Fibroblast of the aortic adventitia (primary cell): ENCODE data around the gene ZNF440. TPM values are rescaled to one million over a fixed set of nuclear protein-coding genes. Genes with fewer than 3 reads are reported as not detected.
A peak's percentile ranks its signal among the peaks of the same experiment; 100 is the strongest.
"Not testable (repeated sequence)": the region's sequence is repeated elsewhere in the genome, so short reads cannot be mapped to it uniquely, and the experiment has no call there.

Experiments used
- DNase-seq: peaks from one replicate; pipeline ENCODE4 v3.0.0-alpha.2; 2010; ENCODE audit warnings: low read depth
- H3K4me3 ChIP-seq: 2 replicates; pipeline ENCODE4 v1.5.1; 2011; ENCODE audit warnings: low read depth, mild to moderate bottlenecking, control low read depth, low read length, moderate library complexity
- total RNA-seq: library from RNA; depleted of rRNA; stranded (reverse); fragments of >200 nt; gene quantifications from 2 replicates; pipeline ENCODE4 v1.2.3, GENCODE V29; 2012; ENCODE audit warnings: low replicate concordance
- TF ChIP-seq, protein P1 (sequence below): IDR thresholded peaks from 2 replicates; pipeline ENCODE4 v1.5.1; 2011; ENCODE audit warnings: mild to moderate bottlenecking, low read length, control low read depth, inconsistent platforms; ENCODE audit not compliant: insufficient read depth

ZNF440 gene
- total RNA-seq, 1 donor, result 6.6 TPM

DNA sequence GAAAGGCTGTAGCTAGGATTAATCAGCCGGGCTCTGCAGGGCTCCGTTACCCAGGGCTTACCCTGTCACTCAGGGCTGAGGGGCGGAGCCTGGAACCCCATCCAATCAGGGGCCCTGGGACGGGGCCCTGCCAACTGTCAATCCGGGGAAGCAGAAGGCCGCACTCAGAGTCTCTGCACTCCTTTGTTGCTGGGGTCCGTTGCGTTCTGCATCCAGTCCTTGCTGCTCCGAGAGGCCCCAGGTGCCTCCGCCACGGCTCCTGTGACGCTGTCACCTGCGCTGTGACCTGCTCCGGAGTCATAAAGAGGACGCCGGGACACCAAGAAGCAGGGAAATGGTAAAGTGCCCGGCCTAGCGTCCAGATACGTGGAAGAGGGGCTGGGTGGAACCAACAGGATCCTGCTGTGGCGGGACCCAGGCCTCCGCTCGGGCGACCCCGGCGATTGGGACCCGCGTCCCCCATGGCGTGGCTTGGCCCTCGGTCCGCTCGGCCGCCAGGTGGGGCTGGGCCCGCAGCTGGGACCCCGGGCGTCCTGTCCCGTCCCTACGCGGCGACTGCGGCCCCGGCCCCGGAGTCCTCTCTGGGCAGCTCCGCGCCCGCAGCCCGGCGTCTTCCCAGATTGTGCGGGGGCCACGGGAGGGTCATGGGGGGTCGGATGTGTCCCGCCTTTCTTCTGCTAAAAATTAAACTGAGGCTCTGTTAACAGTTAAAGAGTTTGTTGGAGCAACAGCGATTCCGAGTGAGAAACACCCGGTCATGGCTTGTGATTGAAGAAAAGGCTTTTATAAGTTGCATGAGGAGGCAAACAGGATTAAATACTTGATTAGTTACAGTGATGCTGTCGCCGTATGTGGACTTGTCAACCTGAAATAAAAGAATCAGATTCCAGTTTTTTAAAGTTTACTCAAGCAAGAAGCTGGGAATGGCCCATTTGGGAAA lies 15.4 kb upstream of the ZNF440 start, which contains the start of gene ZNF491:
ZNF491 (plus strand) TSS at position 133 of the 940 bp plus-strand sequence. CDS start 7,431 bp downstream, outside the sequence.
- H3K4me3 ChIP-seq, result peak within 1 kb of the TSS; percentile 69
- DNase-seq, result peak; percentile 66
- TF ChIP-seq, protein P1, sequence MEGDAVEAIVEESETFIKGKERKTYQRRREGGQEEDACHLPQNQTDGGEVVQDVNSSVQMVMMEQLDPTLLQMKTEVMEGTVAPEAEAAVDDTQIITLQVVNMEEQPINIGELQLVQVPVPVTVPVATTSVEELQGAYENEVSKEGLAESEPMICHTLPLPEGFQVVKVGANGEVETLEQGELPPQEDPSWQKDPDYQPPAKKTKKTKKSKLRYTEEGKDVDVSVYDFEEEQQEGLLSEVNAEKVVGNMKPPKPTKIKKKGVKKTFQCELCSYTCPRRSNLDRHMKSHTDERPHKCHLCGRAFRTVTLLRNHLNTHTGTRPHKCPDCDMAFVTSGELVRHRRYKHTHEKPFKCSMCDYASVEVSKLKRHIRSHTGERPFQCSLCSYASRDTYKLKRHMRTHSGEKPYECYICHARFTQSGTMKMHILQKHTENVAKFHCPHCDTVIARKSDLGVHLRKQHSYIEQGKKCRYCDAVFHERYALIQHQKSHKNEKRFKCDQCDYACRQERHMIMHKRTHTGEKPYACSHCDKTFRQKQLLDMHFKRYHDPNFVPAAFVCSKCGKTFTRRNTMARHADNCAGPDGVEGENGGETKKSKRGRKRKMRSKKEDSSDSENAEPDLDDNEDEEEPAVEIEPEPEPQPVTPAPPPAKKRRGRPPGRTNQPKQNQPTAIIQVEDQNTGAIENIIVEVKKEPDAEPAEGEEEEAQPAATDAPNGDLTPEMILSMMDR, result no peak

DNA sequence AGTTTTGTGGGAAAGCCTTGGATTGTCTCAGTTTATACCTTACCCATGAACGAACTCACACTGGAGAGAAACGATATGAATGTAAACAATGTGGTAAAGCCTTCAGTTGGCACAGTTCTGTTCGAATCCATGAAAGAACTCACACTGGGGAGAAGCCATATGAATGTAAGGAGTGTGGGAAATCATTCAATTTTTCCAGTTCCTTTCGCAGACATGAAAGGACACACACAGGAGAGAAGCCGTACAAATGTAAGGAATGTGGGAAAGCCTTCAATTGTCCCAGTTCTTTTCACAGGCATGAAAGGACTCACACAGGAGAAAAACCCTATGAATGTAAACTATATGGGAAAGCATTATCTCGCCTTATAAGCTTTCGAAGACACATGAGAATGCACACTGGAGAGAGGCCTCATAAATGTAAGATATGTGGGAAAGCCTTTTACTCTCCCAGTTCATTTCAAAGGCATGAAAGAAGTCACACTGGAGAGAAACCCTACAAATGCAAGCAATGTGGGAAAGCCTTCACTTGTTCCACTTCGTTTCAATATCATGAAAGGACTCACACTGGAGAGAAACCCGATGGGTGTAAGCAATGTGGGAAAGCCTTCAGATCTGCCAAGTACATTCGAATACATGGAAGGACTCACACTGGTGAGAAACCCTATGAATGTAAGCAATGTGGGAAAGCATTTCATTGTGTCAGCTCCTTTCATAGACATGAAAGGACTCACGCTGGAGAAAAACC lies 7.5 kb upstream of the ZNF440 start:
- no peak for DNase-seq
- no peak overlapping the region for H3K4me3 ChIP-seq
- TF ChIP-seq, protein P1, result no peak

DNA sequence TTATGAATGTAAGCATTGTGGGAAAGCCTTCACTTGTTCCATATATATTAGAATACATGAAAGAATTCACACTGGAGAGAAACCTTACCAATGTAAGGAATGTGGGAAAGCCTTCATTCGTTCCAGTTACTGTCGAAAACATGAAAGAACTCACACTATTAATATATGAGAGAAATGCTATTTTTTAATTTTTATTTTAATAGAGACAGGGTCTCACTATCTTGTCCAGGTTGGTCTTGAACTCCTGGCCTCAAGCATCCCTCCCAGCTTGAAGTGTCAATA lies 7.0 kb upstream of the ZNF440 start:
- no peak for DNase-seq
- no peak overlapping the region for H3K4me3 ChIP-seq
- TF ChIP-seq, protein P1, result no peak

DNA sequence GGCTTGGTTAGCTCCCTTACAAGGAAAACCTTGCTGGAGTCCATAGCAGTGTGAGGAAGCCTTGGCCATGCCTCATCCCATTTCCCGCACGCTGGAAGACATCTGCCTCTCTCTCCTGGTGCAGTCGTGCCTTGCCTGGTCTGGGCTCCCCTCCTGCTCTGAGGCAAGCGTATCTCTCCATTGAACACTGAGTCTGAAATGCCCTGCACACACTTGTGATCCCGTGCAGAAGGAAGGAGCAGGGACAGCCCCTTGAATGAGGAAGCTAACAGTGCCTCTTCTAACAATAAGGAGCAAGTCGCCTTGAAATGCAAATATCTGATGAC lies 407 bp upstream of the ZNF440 start:
- peak overlapping the region; percentile 97 for H3K4me3 ChIP-seq
- no peak for DNase-seq
- TF ChIP-seq, protein P1, result no peak

DNA sequence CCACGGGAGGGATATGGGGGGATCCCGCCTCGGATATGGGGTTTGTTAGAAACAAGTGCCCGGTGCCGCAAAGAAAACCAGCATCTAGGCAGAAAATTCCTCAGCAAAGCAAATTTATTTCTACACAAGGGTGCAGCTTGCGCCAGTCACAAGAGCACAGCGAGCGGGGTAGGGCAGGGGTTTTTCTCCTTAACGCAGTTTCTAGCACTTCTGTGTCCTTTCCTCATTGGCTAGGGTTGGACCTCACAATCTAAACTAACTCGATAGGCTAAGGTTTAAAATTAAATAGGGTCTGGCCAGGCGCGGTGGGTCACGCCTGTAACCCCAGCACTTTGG lies 595 bp downstream of the ZNF440 start:
- peak overlapping the region; percentile 97 for H3K4me3 ChIP-seq
- TF ChIP-seq, protein P1, result no peak
- DNase-seq, result peak; percentile 47

DNA sequence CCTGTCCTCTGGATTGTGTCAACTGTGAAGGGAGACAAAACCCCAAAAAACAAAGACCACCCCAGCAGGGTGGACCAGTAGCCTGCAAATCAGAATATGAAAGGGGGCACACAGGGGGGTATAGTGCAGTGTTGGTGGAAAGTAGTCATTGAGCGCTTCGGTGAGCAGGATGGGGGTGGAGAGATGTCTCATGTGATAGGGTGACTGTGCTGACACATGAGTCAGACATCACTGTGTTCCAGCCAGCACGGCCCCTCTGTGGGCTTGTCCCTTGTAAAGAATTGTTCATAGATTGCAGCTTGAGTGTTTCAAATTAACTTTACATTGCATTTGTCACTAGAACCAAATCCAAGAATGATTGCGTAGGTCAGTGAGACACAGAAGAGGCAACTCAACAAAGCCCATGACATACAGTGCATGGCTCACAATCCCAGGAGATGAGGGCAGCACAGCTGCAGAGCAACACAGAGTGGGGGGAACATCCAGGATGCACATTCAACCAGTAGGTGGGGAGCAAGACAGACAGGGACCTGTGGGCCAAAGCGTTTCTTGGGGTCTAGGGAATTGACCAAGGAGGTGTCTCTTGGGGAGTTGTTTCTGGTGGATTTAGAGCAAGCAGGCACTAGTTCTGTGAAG lies 7.5 kb downstream of the ZNF440 start:
- TF ChIP-seq, protein P1, result no peak
- peak; percentile 58 for DNase-seq
- H3K4me3 ChIP-seq, result no peak overlapping the region

DNA sequence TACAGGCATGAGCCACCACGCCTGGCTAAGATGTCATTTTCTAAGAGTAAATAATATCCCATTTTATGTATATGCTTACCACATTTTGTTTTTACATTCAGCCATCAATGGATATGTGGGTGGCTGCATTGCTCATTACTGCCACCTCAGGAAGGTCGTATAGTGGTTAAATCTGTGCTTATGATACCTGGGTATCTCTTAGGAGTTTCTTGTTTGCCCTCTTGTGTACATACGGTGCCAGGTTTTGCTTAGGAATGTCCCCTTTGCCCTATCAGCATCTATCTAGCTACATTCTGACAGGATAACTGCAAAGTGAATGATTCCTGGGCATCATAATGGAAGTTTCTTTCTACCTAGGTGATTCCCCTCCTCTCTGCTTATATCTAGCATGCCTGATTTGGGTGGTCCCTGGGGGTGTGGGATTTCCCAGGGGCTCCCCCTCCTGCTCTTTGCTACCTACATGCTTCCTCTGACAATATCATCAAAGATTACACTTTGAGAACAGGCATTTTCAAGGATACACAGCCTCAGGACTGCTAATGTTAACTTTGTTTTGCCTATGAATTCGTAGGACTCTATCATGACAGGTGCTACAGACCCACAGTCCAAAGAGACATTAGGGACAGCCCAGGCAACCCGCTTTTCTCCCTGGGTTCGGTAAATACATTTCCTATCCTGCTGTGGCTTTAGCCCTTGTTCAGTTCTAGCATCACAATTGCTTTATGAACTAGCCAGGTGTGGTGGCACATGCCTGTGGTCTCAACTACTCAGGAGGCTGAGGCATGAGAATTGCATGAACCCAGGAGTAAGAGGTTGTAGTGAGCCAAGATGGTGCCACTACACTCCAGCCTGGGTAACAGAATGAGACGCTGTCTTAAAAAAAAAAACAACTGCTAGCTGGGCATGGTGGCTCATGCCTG lies 15.1 kb downstream of the ZNF440 start:
- H3K4me3 ChIP-seq, DNase-seq: not testable (repeated sequence)
